H9 (cell line): ENCODE results near the gene KPNA1. TPM values are rescaled to one million over a fixed set of nuclear protein-coding genes. Genes with fewer than 3 reads are reported as not detected.

Experiments
- DNase-seq: peaks from one replicate; pipeline ENCODE4 v3.0.0-alpha.2; 2017
- H2AFZ ChIP-seq: one replicate; pipeline ENCODE4 v1.6.1; 2013; ENCODE audit warnings: mild to moderate bottlenecking, low read length, control low read depth, moderate library complexity
- H2AK5ac ChIP-seq: 2 replicates; pipeline ENCODE4 v1.6.1; 2013; ENCODE audit warnings: low read length, control low read depth, mixed read lengths; ENCODE audit not compliant: insufficient read length
- H2BK120ac ChIP-seq: one replicate; pipeline ENCODE4 v1.6.1; 2013; ENCODE audit warnings: low read depth, mild to moderate bottlenecking, low read length, control low read depth, inconsistent platforms; ENCODE audit not compliant: poor library complexity, severe bottlenecking
- H2BK12ac ChIP-seq: 2 replicates; pipeline ENCODE4 v1.6.1; 2013; ENCODE audit warnings: low read length, control low read depth, mixed read lengths, low read depth; ENCODE audit not compliant: insufficient read length
- H2BK15ac ChIP-seq: 2 replicates; pipeline ENCODE4 v1.6.1; 2013; ENCODE audit warnings: low read depth, low read length, control low read depth
- H2BK20ac ChIP-seq: one replicate; pipeline ENCODE4 v1.6.1; 2013; ENCODE audit warnings: low read depth, mild to moderate bottlenecking, low read length, control low read depth, inconsistent platforms; ENCODE audit not compliant: poor library complexity, severe bottlenecking
- H2BK5ac ChIP-seq: 2 replicates; pipeline ENCODE4 v1.6.1; 2013; ENCODE audit warnings: low read length, control low read depth, mixed read lengths; ENCODE audit not compliant: insufficient read length
- H3K14ac ChIP-seq: 2 replicates; pipeline ENCODE4 v1.6.1; 2013; ENCODE audit warnings: low read length, control low read depth; ENCODE audit not compliant: insufficient read depth
- H3K18ac ChIP-seq: 2 replicates; pipeline ENCODE4 v1.6.1; 2013; ENCODE audit warnings: low read depth, mild to moderate bottlenecking, mixed read lengths, low read length, control low read depth; ENCODE audit not compliant: insufficient read length
- H3K23ac ChIP-seq: 2 replicates; pipeline ENCODE4 v1.6.1; 2013; ENCODE audit warnings: low read length, control low read depth, mixed read lengths, low read depth; ENCODE audit not compliant: insufficient read length
- H3K23me2 ChIP-seq: 2 replicates; pipeline ENCODE4 v1.6.1; 2013; ENCODE audit warnings: low read depth, mild to moderate bottlenecking, mixed read lengths, low read length, control low read depth; ENCODE audit not compliant: insufficient read length, poor library complexity, severe bottlenecking
- H3K27ac ChIP-seq: 2 replicates; pipeline ENCODE4 v1.5.1; 2013; ENCODE audit warnings: low read length, control low read depth, mixed read lengths, low read depth; ENCODE audit not compliant: insufficient read length
- H3K27me3 ChIP-seq: 2 replicates; pipeline ENCODE4 v1.6.1; 2013; ENCODE audit warnings: low read length, control low read depth, inconsistent platforms; ENCODE audit not compliant: insufficient read depth
- H3K4ac ChIP-seq: 2 replicates; pipeline ENCODE4 v1.6.1; 2013; ENCODE audit warnings: low read depth, mild to moderate bottlenecking, control low read depth, inconsistent platforms, low read length, moderate library complexity
- H3K4me1 ChIP-seq: 2 replicates; pipeline ENCODE4 v1.6.1; 2013; ENCODE audit warnings: low read length, control low read depth, inconsistent platforms; ENCODE audit not compliant: insufficient read depth
- H3K4me2 ChIP-seq: 2 replicates; pipeline ENCODE4 v1.6.1; 2013; ENCODE audit warnings: low read length, control low read depth, mixed read lengths; ENCODE audit not compliant: insufficient read length, insufficient read depth
- H3K56ac ChIP-seq: 2 replicates; pipeline ENCODE4 v1.6.1; 2013; ENCODE audit warnings: low read depth, mild to moderate bottlenecking, mixed read lengths, low read length, control low read depth; ENCODE audit not compliant: insufficient read length
- H3K79me1 ChIP-seq: 2 replicates; pipeline ENCODE4 v1.6.1; 2013; ENCODE audit warnings: low read depth, mild to moderate bottlenecking, moderate library complexity, low read length, control low read depth, inconsistent platforms; ENCODE audit not compliant: insufficient read depth, poor library complexity, severe bottlenecking
- H3K79me2 ChIP-seq: 2 replicates; pipeline ENCODE4 v1.6.1; 2013; ENCODE audit warnings: low read length, control low read depth, inconsistent platforms; ENCODE audit not compliant: insufficient read depth
- H3K9ac ChIP-seq: 2 replicates; pipeline ENCODE4 v1.6.1; 2013; ENCODE audit warnings: low read length, control low read depth, mixed read lengths; ENCODE audit not compliant: insufficient read length; ENCODE audit errors: extremely low read depth
- H3K9me3 ChIP-seq: one replicate; pipeline ENCODE4 v1.6.1; 2013; ENCODE audit warnings: low read depth, low read length, inconsistent platforms; ENCODE audit not compliant: control insufficient read depth
- H3T11ph ChIP-seq: one replicate; pipeline ENCODE4 v1.6.1; 2013; ENCODE audit warnings: mild to moderate bottlenecking, low read length, control low read depth, inconsistent platforms
- H4K20me1 ChIP-seq: one replicate; pipeline ENCODE4 v1.6.1; 2013; ENCODE audit not compliant: control insufficient read depth, insufficient read length, insufficient read depth
- H4K5ac ChIP-seq: 2 replicates; pipeline ENCODE4 v1.6.1; 2013; ENCODE audit warnings: low read depth, mild to moderate bottlenecking, mixed read lengths, low read length, control low read depth; ENCODE audit not compliant: insufficient read length
- H4K8ac ChIP-seq: replicated peaks from 2 replicates; pipeline ENCODE4 v1.6.1; 2013; ENCODE audit warnings: low read length, control low read depth, mixed read lengths, low read depth; ENCODE audit not compliant: insufficient read length
- H4K91ac ChIP-seq: 2 replicates; pipeline ENCODE4 v1.6.1; 2013; ENCODE audit warnings: low read depth, mild to moderate bottlenecking, moderate library complexity, mixed read lengths, low read length, control low read depth; ENCODE audit not compliant: insufficient read length
- H3K27ac Mint-ChIP-seq, 3 experiments: 2 replicates in 2 of 3; 3 replicates in 1 of 3; pipeline ENCODE4 v1.8.0; 2020 to 2021; ENCODE audit warnings: mixed read lengths in 3 of 3, mild to moderate bottlenecking in 1 of 3, moderate library complexity in 1 of 3
- H3K27me3 Mint-ChIP-seq: 2 replicates; pipeline ENCODE4 v1.8.0; 2021; ENCODE audit warnings: low read depth, mild to moderate bottlenecking, moderate library complexity, mixed read lengths
- H3K36me3 Mint-ChIP-seq, 3 experiments: 2 replicates in 2 of 3; 3 replicates in 1 of 3; pipeline ENCODE4 v1.8.0; 2020 to 2021; ENCODE audit warnings: low read depth in 3 of 3, mixed read lengths in 3 of 3; ENCODE audit not compliant: insufficient read depth in 1 of 3
- H3K4me1 Mint-ChIP-seq, 2 experiments: 2 replicates each; pipeline ENCODE4 v1.8.0; 2020; ENCODE audit warnings: mixed read lengths in 2 of 2
- H3K4me3 Mint-ChIP-seq, 2 experiments: 2 replicates in 1 of 2; 3 replicates in 1 of 2; pipeline ENCODE4 v1.8.0; 2020 to 2021; ENCODE audit warnings: mild to moderate bottlenecking in 2 of 2, mixed read lengths in 2 of 2, moderate library complexity in 1 of 2
- H3K9me3 Mint-ChIP-seq, 2 experiments: 2 replicates in 1 of 2; 3 replicates in 1 of 2; pipeline ENCODE4 v1.8.0; 2020; ENCODE audit warnings: mild to moderate bottlenecking in 2 of 2, mixed read lengths in 2 of 2, moderate library complexity in 1 of 2
- whole genome bisulfite sequencing: extraction: QIAGEN DNeasy Blood & Tissue Kit; methylation state at CpG from one replicate; pipeline ENCODE4 v1.1.7; 2013; ENCODE audit warnings: missing lambda C conversion rate, low lambda C conversion rate, mixed read lengths; ENCODE audit not compliant: insufficient read length; ENCODE audit errors: extremely low coverage; 5-methylcytosine and 5-hydroxymethylcytosine counted together
- total RNA-seq: library from RNA; stranded (reverse); gene quantifications from 2 replicates; pipeline ENCODE4 v1.2.1, GENCODE V29; 2021
- TF ChIP-seq, protein P1 (sequence below): fragments of 200-600 bp; sonication (generic); conservative IDR thresholded peaks from 3 replicates; pipeline ENCODE4 v1.8.0; 2021; ENCODE audit warnings: antibody characterized with exemption, mild to moderate bottlenecking

Gene KPNA1
- total RNA-seq, 1 experiment from 2014 or later = 71.7 TPM

DNA sequence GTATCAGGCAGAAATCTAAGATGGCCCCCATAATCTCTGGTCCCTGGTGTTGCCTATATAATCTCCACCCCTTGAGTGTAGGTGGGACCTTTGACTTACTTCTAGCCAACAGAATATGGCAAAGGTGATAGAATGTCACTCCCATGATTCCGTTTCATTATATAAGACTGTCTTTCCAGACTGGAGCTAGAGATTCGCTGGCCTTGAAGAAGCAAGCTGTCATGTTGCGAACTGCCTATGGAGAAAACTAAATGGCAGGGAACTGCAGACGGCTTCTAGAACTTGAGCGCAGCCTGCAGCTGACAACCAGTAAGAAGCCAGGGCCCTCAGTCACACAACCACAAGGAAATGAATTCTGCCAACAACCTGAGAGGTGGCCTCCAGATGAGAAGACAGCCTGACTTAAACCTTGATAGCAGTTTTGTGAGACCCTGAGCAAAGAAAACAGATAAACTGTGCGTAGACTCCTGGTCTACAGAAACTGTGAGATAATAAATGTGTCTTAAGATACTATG is 2.2 kb upstream of the KPNA1 start:
- Histone ChIP-seq H4K8ac (no peak overlapping the region), H3K14ac (no peak overlapping the region), H2AK5ac (no peak overlapping the region), H3K9me3 (no peaks in the 10 kb centered on the region), H3K4me1 (no peaks in the 10 kb centered on the region), H3K4me2 (no peak overlapping the region), H2BK20ac (no peak overlapping the region), H3T11ph (no peak overlapping the region), H3K27me3 (no peaks in the 10 kb centered on the region), H3K18ac (no peak overlapping the region), H3K27ac (no peak overlapping the region), H2BK5ac (no peak overlapping the region), H4K91ac (no peak overlapping the region), H3K23me2 (peaks cover 11% of the 10 kb centered on the region), H4K5ac (no peak overlapping the region), H3K9ac (no peak overlapping the region), H3K79me1 (peaks cover 3% of the 10 kb centered on the region), H4K20me1 (no peaks in the 10 kb centered on the region), H3K56ac (no peak overlapping the region), H2BK12ac (no peak overlapping the region), H3K4ac (no peak overlapping the region), H3K79me2 (peaks cover 6% of the 10 kb centered on the region; the same call in 1 of the 2 replicates), H2AFZ (no peak overlapping the region), H2BK120ac (no peak overlapping the region), H3K23ac (no peak overlapping the region), H2BK15ac (no peak overlapping the region)
- Mint-ChIP-seq H3K27ac (no peak overlapping the region), H3K27me3 (no peaks in the 10 kb centered on the region; the same call in 1 of the 2 replicates), H3K36me3 (no peaks in the 10 kb centered on the region), H3K9me3 (peaks cover 0 to 3% of the 10 kb centered on the region in 2 experiments; a peak in 2 of 5 replicates), H3K4me1 (peaks cover 13 to 15% of the 10 kb centered on the region in 2 experiments), H3K4me3 (no peak overlapping the region)
- no peak for DNase-seq
- TF ChIP-seq, protein P1, sequence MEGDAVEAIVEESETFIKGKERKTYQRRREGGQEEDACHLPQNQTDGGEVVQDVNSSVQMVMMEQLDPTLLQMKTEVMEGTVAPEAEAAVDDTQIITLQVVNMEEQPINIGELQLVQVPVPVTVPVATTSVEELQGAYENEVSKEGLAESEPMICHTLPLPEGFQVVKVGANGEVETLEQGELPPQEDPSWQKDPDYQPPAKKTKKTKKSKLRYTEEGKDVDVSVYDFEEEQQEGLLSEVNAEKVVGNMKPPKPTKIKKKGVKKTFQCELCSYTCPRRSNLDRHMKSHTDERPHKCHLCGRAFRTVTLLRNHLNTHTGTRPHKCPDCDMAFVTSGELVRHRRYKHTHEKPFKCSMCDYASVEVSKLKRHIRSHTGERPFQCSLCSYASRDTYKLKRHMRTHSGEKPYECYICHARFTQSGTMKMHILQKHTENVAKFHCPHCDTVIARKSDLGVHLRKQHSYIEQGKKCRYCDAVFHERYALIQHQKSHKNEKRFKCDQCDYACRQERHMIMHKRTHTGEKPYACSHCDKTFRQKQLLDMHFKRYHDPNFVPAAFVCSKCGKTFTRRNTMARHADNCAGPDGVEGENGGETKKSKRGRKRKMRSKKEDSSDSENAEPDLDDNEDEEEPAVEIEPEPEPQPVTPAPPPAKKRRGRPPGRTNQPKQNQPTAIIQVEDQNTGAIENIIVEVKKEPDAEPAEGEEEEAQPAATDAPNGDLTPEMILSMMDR = no peak
- WGBS = no CpG with 5 or more reads among the region's 6 CpGs
